GM19455 (cell line): Measurements from ENCODE around the gene MRPL46.

Source experiments
- ATAC-seq: cut with Tn5 transposase; IDR thresholded peaks from one replicate; pipeline ENCODE4 v1.9.1; 2021; ENCODE audit not compliant: unreplicated experiment

The MRPL46 gene

GRCh38 chr15:88467073-88467934 lies at the start of gene MRPL46, which contains the start of gene MRPS11:
MRPL46 (minus strand) TSS chr15:88467388; CDS start chr15:88467377, 11 bp downstream.
MRPS11 (plus strand) TSS chr15:88467708; CDS start chr15:88467718, 10 bp downstream.
- ATAC-seq: peak; percentile 90

GRCh38 chr15:88513195-88513594 lies 46.0 kb upstream of the MRPL46 start:
- ATAC-seq: no peak

GRCh38 chr15:88512601-88513000 lies 45.4 kb upstream of the MRPL46 start:
- ATAC-seq: no peak

- ATAC-seq: no peak
Observed at GRCh38 chr15:88512078-88512477, 44.9 kb upstream of the MRPL46 start.

GRCh38 chr15:88511161-88511560 lies 44.0 kb upstream of the MRPL46 start:
- no peak for ATAC-seq

- no peak for ATAC-seq
Observed at GRCh38 chr15:88509964-88510363, 42.8 kb upstream of the MRPL46 start.

- no peak for ATAC-seq
Observed at GRCh38 chr15:88509321-88509720, 42.1 kb upstream of the MRPL46 start.

- ATAC-seq: no peak
Observed at GRCh38 chr15:88506628-88507027, 39.4 kb upstream of the MRPL46 start.

- no peak for ATAC-seq
Observed at GRCh38 chr15:88505721-88506120, 38.5 kb upstream of the MRPL46 start.

GRCh38 chr15:88504445-88504844 lies 37.3 kb upstream of the MRPL46 start:
- ATAC-seq: no peak

- ATAC-seq: no peak
Observed at GRCh38 chr15:88498996-88499395, 31.8 kb upstream of the MRPL46 start.

GRCh38 chr15:88497109-88497765 lies 30.0 kb upstream of the MRPL46 start:
- ATAC-seq: no peak

- no peak for ATAC-seq
Observed at GRCh38 chr15:88493844-88494243, 26.7 kb upstream of the MRPL46 start.

GRCh38 chr15:88491158-88491557 lies 24.0 kb upstream of the MRPL46 start:
- no peak for ATAC-seq

GRCh38 chr15:88490036-88490435 lies 22.8 kb upstream of the MRPL46 start:
- no peak for ATAC-seq

- no peak for ATAC-seq
Observed at GRCh38 chr15:88489321-88489720, 22.1 kb upstream of the MRPL46 start.

GRCh38 chr15:88487796-88488523 lies 20.8 kb upstream of the MRPL46 start:
- ATAC-seq: no peak

GRCh38 chr15:88487178-88487795 lies 20.1 kb upstream of the MRPL46 start:
- no peak for ATAC-seq

- no peak for ATAC-seq
Observed at GRCh38 chr15:88484682-88485331, 17.6 kb upstream of the MRPL46 start.

GRCh38 chr15:88482263-88482662 lies 15.1 kb upstream of the MRPL46 start:
- no peak for ATAC-seq

GRCh38 chr15:88480981-88481380 lies 13.8 kb upstream of the MRPL46 start:
- no peak for ATAC-seq
